HCT116 (cell line): ENCODE results near the gene ADAD2. TPM values are rescaled to one million over a fixed set of nuclear protein-coding genes. Genes with fewer than 3 reads are reported as not detected.

Experiments used
- ATAC-seq: fragments of 200-7000 bp; cut with Tn5 transposase; 2 replicates; pipeline ENCODE4 v1.9.1; 2020; ENCODE audit warnings: mild to moderate bottlenecking, moderate library complexity
- BruUV-seq: library from RNA; stranded (reverse); fragments of 400-500 nt; replicated peaks from 2 replicates; lab custom pipeline; 2021; lab: Mats Ljungman, UMichigan
- CTCF ChIA-PET: fragments of 300-600 bp; sonication (Branson Sonifier 250); formaldehyde crosslinking; loops from one replicate; lab custom pipeline; 2021; ENCODE audit warnings: antibody characterized with exemption; lab: Charles Lee
- POLR2A ChIA-PET: fragments of 300-600, 350-600 bp; sonication (Branson Sonifier 250); formaldehyde crosslinking; loops from one replicate; lab custom pipeline; 2021; ENCODE audit warnings: antibody characterized with exemption; lab: Charles Lee
- RAD21 ChIA-PET, 2 experiments: fragments of 300-600 bp; sonication (Branson Sonifier 250); formaldehyde crosslinking; loops; one replicate each; lab custom pipeline; 2023; ENCODE audit warnings: low total read pairs in 2 of 2; ENCODE audit not compliant: uncharacterized antibody in 2 of 2, unreplicated experiment in 2 of 2, low non-redundant PET in 1 of 2; lab: Charles Lee
- DNase-seq: peaks from one replicate; pipeline ENCODE4 v3.0.0-alpha.2; 2010; ENCODE audit warnings: low read depth, low spot score
- H2AFZ ChIP-seq: fragments of 200-600 bp; shearing (Covaris generic), sonication (generic); 2 replicates; pipeline ENCODE4 v1.6.1; 2017; ENCODE audit warnings: low read depth, mixed run types, mixed read lengths, antibody characterized with exemption, low read length; ENCODE audit not compliant: poor library complexity, severe bottlenecking
- H3K27ac ChIP-seq: 2 replicates; pipeline ENCODE4 v1.5.1; 2012; ENCODE audit warnings: low read depth, low read length
- H3K27me3 ChIP-seq: fragments of 200-600 bp; sonication (generic); 2 replicates; pipeline ENCODE4 v1.6.1; 2016; ENCODE audit warnings: mixed run types, low read length, mixed read lengths; ENCODE audit not compliant: insufficient read depth
- H3K36me3 ChIP-seq, 2 experiments: fragments of 200-500 bp in 1 of 2; fragments of 200-600 bp in 1 of 2; sonication (Bioruptor generic) in 1 of 2; sonication (generic) in 1 of 2; 2 replicates each; pipeline versions ENCODE4 v1.5.1 to v1.6.1; 2014 to 2016; ENCODE audit warnings: low read length in 2 of 2, inconsistent platforms in 1 of 2, mixed read lengths in 1 of 2, mixed run types in 1 of 2; ENCODE audit not compliant: insufficient read depth in 2 of 2, control insufficient read depth in 1 of 2
- H3K4me1 ChIP-seq, 2 experiments: fragments of 200-600 bp in 1 of 2; sonication (generic) in 1 of 2; 2 replicates each; pipeline versions ENCODE4 v1.5.1 to v1.6.1; 2012 to 2017; ENCODE audit warnings: low read length in 2 of 2, inconsistent platforms in 1 of 2, mild to moderate bottlenecking in 1 of 2, mixed read lengths in 1 of 2, mixed run types in 1 of 2, moderate library complexity in 1 of 2; ENCODE audit not compliant: insufficient read depth in 2 of 2, control insufficient read depth in 1 of 2
- H3K4me2 ChIP-seq: fragments of 200-600 bp; sonication (generic); 2 replicates; pipeline ENCODE4 v1.6.1; 2017; ENCODE audit warnings: mixed run types, low read length, mixed read lengths
- H3K4me3 ChIP-seq, 2 experiments: fragments of 200-600 bp in 1 of 2; sonication (generic) in 1 of 2; replicated peaks in 1 of 2; 2 replicates each; pipeline ENCODE4 v1.5.1; 2011 to 2016; ENCODE audit warnings: low read length in 2 of 2, control low read depth in 1 of 2, low read depth in 1 of 2, mild to moderate bottlenecking in 1 of 2, mixed read lengths in 1 of 2, mixed run types in 1 of 2
- H3K79me2 ChIP-seq: fragments of 200-600 bp; sonication (generic); 2 replicates; pipeline ENCODE4 v1.6.1; 2017; ENCODE audit warnings: mild to moderate bottlenecking, mixed run types, low read length, moderate library complexity, mixed read lengths; ENCODE audit not compliant: insufficient read depth
- H3K9ac ChIP-seq: fragments of 200-600 bp; sonication (generic); 2 replicates; pipeline ENCODE4 v1.6.1; 2016; ENCODE audit warnings: low read length, mixed read lengths
- H3K9me2 ChIP-seq: fragments of 200-600 bp; sonication (generic), shearing (Covaris generic); 2 replicates; pipeline ENCODE4 v1.6.1; 2017; ENCODE audit warnings: mixed run types, mild to moderate bottlenecking, moderate library complexity; ENCODE audit not compliant: insufficient read depth
- H3K9me3 ChIP-seq, 2 experiments: fragments of 200-500 bp in 1 of 2; fragments of 200-600 bp in 1 of 2; sonication (Bioruptor generic) in 1 of 2; sonication (generic) in 1 of 2; 2 replicates each; pipeline ENCODE4 v1.6.1; 2014 to 2017; ENCODE audit warnings: low read length in 2 of 2, mixed read lengths in 2 of 2, inconsistent platforms in 1 of 2, low read depth in 1 of 2, mild to moderate bottlenecking in 1 of 2, mixed run types in 1 of 2, moderate library complexity in 1 of 2; ENCODE audit not compliant: control insufficient read depth in 1 of 2, insufficient read depth in 1 of 2
- H4K20me1 ChIP-seq: fragments of 200-600 bp; sonication (generic), shearing (Covaris generic); 2 replicates; pipeline ENCODE4 v1.6.1; 2017; ENCODE audit warnings: mixed run types, mild to moderate bottlenecking, moderate library complexity; ENCODE audit not compliant: insufficient read depth
- EZH2 ChIP-seq: fragments of 200-600 bp; sonication (generic); IDR thresholded peaks from 2 replicates; pipeline ENCODE4 v1.6.1; 2017; ENCODE audit warnings: antibody characterized with exemption, mixed run types
- RAD21 ChIP-seq: IDR thresholded peaks from 2 replicates; pipeline ENCODE4 v1.6.1; 2012; ENCODE audit warnings: low read depth, mild to moderate bottlenecking
- REST ChIP-seq: IDR thresholded peaks from 2 replicates; pipeline ENCODE4 v1.6.1; 2012; ENCODE audit warnings: low read depth
- TCF7L2 ChIP-seq: IDR thresholded peaks from 2 replicates; pipeline ENCODE4 v1.7.0; 2011; ENCODE audit warnings: borderline replicate concordance, inconsistent platforms; ENCODE audit not compliant: insufficient read depth, insufficient read length; ENCODE audit errors: extremely low read depth
- YY1 ChIP-seq: IDR thresholded peaks from 2 replicates; pipeline ENCODE4 v1.6.1; 2011; ENCODE audit warnings: low read length, low read depth, moderate library complexity, mild to moderate bottlenecking; ENCODE audit not compliant: insufficient replicate concordance; ENCODE audit errors: extremely low read depth
- ZNF274 ChIP-seq: fragments of 200-500 bp; sonication (Bioruptor generic); IDR thresholded peaks from 2 replicates; pipeline ENCODE4 v1.6.1; 2014; ENCODE audit warnings: mild to moderate bottlenecking, low read depth, low read length, inconsistent platforms
- intact Hi-C: fragments of 100-400 bp; cut with micrococcal nuclease; formaldehyde crosslinking; loops from 2 replicates; pipeline ENCODE4 v1.10.0; 2022
- total RNA-seq: library from RNA; stranded (reverse); gene quantifications from one replicate; pipeline ENCODE4 v1.2.1, GENCODE V29; 2021; ENCODE audit not compliant: unreplicated experiment
- TF ChIP-seq, protein P1 (sequence below): IDR thresholded peaks from 2 replicates; pipeline ENCODE4 v1.6.1; 2012

Gene ADAD2
- total RNA-seq, 1 experiment from 2014 or later = not detected

GRCh38 chr16:84159007-84159406 lies 31.9 kb upstream of the ADAD2 start:
- Histone ChIP-seq H3K79me2 (no peaks in the 10 kb centered on the region), H3K4me2 (no peak overlapping the region), H3K4me3 (no peak overlapping the region), H3K9me2 (no peaks in the 10 kb centered on the region), H2AFZ (no peak overlapping the region)
- ChIA-PET POLR2A (no interaction called here), RAD21 (no interaction called here)
- intact Hi-C loops = no loop called here
- ATAC-seq = no peak
- no peak for DNase-seq
- no TSS peak for BruUV-seq
- no peak for TF ChIP-seq ZNF274
- no peak for TF ChIP-seq RAD21
- TF ChIP-seq YY1 = no peak
- TF ChIP-seq, protein P1, sequence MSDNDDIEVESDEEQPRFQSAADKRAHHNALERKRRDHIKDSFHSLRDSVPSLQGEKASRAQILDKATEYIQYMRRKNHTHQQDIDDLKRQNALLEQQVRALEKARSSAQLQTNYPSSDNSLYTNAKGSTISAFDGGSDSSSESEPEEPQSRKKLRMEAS = no peak
- no peak for TF ChIP-seq TCF7L2
- no peak for TF ChIP-seq EZH2
- no peak for TF ChIP-seq REST
- TF ChIP-seq, all 23 proteins: peak for 0
- Histone ChIP-seq H3K4me1 (peaks cover 0 to 6% of the 10 kb centered on the region in 2 experiments; a peak in 1 of 4 replicates), H4K20me1 (no peaks in the 10 kb centered on the region), H3K9me3 (no peaks in the 10 kb centered on the region; a peak in 1 of 4 replicates), H3K36me3 (no peaks in the 10 kb centered on the region), H3K27me3 (peaks cover 13% of the 10 kb centered on the region; the same call in 1 of the 2 replicates), H3K27ac (no peak overlapping the region), H3K9ac (no peak overlapping the region)
- CTCF ChIA-PET = no interaction called here
